ENCODE results near the gene AKR1C8.
"Not testable (repeated sequence)": the region's sequence is repeated elsewhere in the genome, so short reads cannot be mapped to it uniquely, and the experiment has no call there.

AKR1C8 gene

DNA sequence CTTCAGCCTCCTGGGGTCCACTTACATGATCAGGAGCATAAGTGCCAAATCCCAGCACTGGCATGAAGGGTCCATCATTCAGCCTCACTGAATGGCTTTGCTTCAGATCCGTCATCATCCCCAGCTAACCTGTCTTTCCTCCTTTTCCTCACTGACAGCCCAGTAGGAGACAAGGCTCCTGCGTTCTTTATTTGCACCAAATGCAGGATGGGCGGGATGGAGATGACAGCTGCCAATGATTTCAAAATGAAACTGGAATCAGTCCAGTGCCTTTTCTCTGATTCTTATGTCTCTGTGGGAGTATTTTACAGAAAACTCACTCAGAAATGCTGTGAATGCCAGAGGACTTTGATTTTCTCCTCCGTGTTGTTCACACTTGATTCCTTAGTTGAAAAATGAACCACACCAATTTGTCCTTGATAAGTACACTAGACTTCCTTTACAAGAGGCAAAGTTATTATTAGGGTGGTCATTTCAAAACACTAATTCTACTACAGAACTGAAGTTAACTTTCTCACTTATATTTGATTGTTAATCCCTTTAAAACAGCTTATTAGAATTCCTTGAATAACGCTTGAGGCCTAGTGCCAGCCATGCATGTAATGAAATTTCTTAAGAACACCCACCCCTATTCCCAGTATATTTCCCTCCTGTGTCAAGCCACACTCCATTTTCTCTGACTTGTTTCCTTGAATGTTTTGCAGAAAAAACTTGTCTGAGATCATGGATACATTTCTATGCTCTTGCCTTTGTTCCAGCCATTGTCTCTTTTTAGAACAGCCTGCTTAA lies at the start of gene AKR1C8:
Gene AKR1C8 (minus strand): TSS at position 164 of the 789 bp plus-strand sequence. CDS start 46 bp downstream, at position 118.
- no peak for DNase-seq (ENCODE audit: low read depth)

DNA sequence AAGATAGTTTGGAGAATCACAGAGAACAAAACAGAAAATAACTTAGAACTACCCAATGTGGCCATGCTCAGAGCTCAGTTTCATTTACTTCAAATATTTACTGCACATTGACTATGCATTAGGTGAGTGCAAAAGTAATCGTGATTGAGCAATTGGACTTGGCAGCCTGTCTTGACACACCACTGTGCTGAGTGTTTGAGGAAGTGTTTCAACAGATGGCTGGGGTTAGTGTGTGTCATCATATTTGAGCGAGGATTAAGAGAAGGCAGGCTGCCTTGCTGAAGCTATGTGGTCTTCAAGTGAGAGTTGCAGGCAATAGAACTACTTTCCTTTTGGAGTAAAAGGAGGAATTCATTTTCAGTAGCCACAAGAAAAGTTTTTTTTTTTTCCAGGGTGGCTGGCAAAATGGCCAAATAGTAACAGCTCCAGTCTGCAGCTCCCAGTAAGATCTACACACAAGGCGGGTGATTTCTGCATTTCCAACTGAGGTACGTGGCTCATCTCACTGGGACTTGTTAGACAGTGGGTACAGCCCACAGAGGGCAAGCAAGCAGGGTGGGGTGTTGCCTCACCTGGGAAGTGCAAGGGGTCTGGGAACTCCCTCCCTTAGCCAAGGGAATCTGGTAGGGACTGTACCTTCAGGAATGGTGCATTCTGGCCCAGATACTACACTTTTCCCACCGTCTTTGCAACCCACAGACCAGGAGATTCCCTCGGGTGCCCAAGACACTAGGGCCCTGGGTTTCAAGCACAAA lies 49.3 kb upstream of the AKR1C8 start:
- no peak for DNase-seq (ENCODE audit: low read depth)

DNA sequence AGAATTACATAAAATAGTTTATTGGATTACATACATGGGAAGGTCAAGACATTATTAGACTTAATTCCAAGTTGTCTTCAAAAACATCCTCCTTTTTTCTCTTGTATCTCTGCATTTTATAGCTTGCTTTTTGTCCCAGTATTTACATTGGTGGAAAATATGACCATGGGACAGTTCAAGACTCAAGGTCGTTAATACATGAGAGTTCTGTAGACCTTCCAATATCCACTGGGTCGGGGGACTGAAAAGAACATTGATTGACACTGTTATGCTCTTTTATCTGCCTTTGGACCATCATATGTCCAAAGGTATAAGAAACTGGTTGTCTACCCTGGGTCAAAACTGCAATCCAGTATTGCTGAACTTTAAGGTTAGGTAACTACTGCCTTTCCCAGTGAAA lies 48.4 kb upstream of the AKR1C8 start:
- no peak for DNase-seq (ENCODE audit: low read depth)

DNA sequence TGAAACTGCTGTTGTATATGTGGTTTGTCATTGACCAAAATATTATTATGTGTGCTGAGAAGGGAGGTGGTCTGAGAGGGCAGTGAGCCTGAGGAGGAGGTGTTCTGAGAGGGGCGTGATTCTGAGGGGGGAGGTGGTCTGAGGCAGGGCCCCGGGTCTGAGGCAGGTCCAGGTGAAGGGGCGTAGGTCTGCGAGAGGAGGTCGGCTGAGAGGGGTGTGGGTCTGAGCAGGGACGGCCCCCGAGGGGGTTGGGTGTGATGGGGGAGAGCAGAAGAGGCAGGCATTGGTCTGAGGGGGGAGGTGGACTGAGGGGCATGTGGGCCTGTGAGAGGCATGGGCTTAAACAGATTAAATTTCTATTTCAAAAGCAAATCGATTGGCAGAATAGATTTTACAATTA lies 44.1 kb upstream of the AKR1C8 start:
- no peak for DNase-seq (ENCODE audit: low read depth)

DNA sequence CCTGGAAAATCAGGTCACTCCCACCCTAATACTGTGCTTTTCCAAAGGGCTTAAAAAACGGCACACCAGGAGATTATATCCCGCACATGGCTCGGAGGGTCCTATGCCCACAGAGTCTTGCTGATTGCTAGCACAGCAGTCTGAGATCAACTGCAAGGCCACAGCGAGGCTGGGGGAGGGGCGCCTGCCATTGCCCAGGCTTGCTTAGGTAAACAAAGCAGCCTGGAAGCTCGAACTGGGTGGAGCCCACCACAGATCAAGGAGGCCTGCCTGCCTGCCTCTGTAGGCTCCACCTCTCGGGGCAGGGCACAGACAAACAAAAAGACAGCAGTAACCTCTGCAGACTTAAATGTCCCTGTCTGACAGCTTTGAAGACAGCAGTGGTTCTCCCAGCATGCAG lies 38.0 kb upstream of the AKR1C8 start:
- DNase-seq (ENCODE audit: low read depth) = not testable (repeated sequence)

DNA sequence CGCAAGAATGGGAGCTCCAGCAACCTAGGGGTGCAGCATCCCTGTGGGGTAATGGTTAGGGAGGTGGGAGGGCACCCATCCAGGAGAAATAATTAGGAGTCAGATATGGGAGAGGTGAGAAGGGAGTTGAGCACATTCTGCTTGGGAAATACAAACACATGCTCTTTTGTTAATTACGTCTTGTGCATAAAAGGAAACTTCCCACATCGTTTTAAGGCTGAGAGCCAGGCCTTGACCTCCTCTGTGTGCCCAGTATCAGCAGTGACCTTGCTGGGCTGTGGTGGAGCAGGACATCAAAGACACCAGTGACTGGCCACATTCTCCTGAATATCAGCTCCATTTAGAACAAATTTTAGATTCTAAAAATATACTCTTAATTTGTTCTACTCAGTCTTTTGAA lies 34.3 kb upstream of the AKR1C8 start:
- DNase-seq (ENCODE audit: low read depth) = no peak

DNA sequence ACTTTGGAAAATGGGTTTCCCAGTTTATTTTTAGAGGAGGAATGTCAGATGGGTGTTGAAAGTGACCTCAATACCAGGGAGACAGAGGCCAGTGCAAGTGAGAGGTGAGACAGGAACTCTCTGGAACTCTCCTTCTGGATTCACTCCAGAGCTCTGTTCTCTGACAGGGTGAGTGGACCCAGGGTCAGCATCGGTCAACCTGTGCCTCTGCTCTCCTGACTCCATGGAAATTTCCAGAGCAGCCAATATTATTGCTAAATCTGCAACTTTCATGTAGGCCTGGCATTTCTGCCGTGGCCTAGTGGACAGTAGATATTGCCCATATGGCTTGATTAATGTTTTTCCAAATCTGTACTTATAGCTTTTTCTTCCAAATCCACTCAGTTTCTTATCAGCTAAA lies 31.9 kb upstream of the AKR1C8 start:
- no peak for DNase-seq (ENCODE audit: low read depth)

DNA sequence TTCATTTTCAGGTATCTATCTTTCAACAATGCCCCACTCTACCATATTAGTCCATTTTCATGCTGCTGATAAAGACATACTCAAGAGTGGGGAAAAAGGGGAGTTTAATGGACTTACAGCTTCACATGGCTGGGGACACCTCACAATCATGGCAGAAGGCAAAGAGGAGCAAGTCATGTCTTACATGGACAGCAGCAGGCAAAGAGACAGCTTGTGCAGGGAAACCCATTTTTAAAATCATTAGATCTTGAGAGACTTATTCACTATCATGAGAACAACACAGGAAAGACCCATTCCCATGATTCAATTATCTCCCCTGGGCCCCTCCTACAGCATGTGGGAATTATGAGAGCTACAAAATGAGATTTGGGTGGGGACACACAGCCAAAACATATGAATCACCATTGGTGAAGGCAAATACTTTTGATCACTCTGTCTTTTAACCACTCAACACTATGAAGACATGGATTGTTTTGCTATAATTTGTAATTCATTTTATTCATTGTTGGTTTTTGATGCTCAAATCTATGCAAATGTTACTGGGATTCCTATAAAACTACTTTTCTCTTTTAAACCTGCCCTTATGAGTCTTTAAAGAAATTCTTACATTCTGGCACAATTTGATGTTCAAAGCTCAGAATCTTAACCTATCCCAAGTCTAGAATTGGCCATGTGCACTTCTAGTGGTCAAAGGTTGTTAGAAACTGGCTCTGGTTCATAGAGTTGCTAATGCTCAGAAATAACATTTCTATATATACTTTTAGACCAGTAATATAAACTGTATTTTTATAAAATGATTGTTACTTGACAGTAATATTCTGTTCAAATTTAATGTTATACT lies 27.0 kb upstream of the AKR1C8 start:
- no peak for DNase-seq (ENCODE audit: low read depth)

DNA sequence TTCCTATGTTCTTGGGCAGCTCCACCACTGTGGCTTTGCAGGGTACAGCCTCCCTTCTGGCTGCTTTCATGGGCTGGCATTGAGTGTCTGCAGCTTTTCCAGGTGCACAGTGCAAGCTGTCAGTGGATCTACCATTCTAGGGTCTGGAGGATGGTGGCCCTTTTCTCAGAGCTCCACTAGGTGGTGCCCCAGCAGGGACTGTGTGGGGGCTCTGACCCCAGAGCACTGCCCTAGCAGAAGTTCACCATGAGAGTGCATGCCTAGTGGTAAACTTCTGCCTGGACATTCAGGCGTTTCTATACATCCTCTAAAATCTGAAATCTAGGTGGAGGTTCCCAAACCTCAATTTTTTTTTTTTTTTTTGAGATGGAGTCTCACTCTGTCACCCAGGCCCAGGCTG lies 25.3 kb upstream of the AKR1C8 start:
- DNase-seq (ENCODE audit: low read depth) = not testable (repeated sequence)

DNA sequence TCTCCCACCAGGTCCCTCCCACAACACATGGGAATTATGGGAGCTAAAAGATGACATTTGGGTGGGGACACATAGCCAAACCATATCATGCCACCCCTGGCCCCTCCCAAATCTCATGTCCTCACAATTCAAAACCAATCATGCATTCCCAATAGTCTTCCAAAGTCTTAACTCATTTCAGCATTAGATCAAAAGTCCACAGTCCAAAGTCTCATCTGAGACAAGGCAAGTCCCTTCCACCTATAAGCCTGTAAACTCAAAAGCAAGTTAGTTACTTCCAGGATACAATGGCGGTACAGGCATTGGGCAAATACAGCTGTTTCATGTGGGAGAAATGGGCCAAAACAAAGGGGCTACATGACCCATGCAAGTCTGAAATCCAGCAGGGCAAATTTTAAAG lies 24.8 kb upstream of the AKR1C8 start:
- not testable (repeated sequence) for DNase-seq (ENCODE audit: low read depth)

DNA sequence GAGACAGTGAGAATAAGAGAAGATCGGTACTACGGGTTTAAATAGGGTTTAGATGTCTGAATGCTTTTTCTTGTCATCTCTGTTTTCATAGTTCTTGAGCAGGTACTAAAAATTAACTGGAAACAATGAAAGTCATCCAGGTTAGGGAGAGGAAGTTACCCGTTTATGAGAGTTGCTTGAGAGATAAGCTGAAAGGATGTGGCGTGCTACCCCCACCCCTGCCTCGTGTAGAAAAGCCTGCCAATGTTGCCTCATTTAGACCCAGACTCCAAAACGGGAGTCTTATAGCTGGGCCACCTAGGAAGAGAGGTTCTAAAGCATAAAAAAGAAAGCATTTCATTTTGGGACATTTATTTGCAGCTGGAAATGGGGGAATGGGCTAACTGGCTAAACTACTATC lies 21.8 kb upstream of the AKR1C8 start:
- DNase-seq (ENCODE audit: low read depth) = no peak

DNA sequence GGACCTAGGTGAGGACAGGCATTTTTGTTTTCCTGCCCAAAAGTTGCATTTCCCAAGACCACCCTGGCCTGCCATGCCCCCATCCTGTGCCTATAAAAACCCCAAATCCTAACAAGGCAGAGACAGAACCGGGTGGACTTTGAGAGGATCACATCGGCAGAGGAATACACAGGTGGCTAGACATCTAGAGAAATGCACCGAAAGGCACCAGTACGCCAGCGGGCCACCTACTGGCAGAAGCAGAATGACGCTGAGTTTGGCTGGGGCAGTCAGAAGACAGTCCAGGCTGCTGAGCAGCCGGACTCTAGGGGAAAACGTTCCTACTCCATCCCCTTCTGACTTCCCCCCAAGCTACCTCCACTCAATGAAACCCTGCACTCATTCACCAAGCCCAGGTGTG lies 14.4 kb upstream of the AKR1C8 start:
- no peak for DNase-seq (ENCODE audit: low read depth)

DNA sequence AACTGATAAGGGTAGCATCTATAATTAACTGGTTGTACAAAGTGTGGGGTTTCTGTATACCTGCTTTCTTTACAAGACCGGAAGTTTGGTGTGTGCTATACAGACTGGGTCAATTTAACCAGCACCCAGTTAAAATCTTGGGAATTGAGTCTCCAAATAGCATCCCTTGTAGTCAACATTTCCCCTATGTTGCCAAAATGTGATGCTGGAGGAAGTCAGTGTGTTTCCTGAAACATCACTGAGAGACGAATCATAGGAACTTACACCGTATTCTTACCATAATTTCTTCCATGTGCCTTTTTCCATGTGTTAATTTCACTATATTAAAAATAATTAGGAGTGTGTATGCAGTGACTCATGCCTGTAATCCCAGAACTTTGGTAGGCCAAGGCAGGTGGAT lies 13.4 kb upstream of the AKR1C8 start:
- no peak for DNase-seq (ENCODE audit: low read depth)

DNA sequence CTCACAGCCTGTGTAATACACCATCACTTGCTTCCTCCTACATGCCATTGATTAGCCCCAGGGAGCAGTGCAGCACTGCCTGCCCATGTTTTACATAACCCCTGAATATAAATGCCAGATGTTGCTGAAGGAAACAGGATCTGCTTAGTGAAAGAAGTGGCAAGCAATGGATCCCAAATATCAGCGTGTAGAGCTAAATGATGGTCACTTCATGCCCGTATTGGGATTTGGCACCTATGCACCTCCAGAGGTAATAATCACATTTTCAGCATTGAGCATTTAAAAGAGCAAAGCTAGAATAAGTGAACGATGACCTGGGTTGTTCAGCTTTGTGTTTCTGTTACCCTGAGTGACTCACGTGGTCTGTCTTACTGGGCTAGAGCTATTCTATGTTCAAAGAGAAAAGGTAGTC lies 11.8 kb upstream of the AKR1C8 start, which contains the start of gene AKR1C4:
Gene AKR1C4 (plus strand): TSS at position 136 of the 412 bp plus-strand sequence. CDS start 31 bp downstream, at position 167.
- DNase-seq (ENCODE audit: low read depth) = no peak

DNA sequence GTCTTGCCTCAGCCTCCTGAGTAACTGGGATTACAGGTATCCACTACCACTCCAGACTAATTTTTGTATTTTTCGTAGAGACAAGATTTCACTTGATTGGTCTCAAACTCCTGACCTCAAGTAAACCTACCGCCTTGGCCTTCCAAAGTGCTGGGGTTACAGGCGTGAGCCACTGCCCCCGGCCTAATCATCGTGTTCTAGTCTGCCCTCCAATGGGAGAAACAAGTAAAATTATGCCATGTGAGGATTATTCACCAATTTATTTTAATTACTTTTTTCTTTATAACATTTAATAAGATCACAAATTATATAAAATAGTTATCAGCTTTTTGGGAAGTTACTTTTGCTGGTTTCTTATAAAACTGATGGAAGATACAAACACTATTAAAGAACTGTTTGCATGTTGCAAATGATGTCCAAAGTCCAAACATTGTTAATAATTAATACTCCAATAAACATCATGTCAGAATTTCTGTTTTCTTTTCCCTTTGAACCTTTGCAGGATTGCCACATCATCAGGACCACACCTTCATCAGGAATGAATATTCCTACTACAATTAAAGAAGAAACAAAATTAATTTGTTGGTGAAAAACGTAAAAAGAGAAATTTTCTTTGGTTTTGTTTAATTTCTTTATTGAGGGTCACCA lies 10.9 kb upstream of the AKR1C8 start:
- DNase-seq (ENCODE audit: low read depth) = no peak

DNA sequence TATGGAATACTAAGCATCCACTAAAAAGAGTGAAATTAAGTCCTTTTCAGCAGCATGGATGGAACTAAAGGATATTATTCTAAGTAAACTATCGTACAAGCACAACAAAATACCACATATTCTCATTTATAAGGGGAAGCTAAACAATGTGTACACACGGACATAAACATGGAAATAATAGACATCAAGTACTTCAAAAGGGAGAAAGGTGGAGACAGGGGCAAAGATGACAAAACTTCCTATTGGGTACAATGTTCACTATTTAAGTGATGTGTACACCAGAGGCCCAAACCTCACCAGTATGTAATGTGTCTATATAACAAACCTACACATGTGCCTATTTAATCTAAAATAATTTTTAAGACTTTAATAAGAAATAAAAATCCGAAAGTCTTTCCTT lies 9.5 kb upstream of the AKR1C8 start:
- DNase-seq (ENCODE audit: low read depth) = no peak

DNA sequence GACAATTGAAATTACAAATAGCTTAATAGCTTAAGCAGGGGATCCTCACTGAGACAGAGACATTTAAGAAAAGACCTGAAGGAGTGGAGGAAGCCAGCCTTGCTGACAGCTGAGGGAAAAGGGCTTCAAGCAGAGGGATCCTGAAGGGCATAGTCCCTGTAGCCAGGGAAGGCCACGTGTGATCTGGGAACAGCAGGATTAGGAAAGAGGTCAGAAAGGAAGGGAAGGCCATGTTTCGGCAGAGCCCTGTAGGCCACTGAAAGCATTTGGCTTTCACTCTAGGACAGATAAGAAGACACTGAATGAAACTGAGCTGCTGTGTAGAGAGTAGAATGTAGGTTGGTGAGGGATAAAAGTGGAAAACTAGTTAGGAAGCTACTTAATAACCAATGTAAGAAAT lies 3.4 kb upstream of the AKR1C8 start:
- no peak for DNase-seq (ENCODE audit: low read depth)

DNA sequence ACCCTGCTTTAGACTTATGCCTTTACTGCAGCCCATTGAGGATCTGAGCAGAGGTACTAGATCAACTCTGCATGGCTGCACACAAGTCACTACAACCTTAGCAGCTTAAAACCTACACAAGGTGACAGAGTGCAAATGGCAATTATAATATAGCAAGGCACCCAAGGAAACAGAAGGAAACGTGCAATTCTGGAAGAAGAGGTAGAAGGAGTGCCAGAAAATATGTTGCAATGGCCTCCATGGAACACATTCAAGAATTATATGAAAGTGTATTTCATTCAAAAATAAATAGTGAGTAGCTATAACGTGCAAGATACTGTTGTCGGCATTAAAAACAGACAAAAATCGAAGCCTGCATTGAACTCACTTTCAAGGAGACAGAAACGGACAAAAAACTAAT lies 2.9 kb upstream of the AKR1C8 start:
- no peak for DNase-seq (ENCODE audit: low read depth)

DNA sequence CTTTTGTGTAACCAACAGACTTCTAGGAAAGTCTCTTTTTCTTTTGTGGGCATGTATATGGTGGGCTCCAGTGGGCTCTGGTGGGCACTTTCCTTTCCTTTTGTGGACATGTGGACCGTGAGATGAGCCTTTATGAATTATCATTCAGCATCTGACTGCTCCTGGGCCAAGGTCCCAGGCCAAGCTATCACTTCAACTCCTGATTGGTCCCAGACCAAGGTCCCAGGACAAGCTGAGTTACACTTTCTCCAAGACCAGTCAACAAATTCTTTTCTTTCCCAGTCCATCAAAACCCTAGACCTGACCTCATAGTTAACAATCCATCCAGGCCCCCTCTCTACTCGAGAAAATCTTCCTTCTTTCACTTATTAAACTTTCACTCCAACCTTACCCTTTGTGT lies 1.0 kb downstream of the AKR1C8 start:
- no peak for DNase-seq (ENCODE audit: low read depth)

DNA sequence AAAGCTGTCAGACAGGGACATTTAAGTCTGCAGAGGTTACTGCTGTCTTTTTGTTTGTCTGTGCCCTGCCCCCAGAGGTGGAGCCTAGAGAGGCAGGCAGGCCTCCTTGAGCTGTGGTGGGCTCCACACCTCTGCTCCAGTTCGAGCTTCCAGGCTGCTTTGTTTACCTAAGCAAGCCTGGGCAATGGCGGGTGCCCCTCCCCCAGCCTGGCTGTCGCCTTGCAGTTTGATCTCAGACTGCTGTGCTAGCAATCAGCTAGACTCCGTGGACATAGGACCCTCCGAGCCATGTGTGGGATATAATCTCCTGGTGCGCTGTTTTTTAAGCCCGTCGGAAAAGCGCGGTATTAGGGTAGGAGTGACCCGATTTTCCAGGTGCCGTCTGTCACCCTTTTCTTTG lies 4.4 kb downstream of the AKR1C8 start:
- DNase-seq (ENCODE audit: low read depth) = not testable (repeated sequence)

DNA sequence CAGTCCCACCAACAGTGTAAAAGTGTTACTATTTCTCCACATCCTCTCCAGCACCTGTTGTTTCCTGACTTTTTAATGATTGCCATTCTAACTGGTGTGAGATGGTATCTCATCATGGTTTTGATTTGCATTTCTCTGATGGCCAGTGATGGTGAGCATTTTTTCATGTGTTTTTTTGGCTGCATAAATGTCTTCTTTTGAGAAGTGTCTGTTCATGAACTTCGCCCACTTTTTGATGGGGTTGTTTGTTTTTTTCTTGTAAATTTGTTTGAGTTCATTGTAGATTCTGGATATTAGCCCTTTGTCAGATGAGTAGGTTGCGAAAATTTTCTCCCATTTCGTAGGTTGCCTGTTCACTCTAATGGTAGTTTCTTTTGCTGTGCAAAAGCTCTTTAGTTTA lies 9.4 kb downstream of the AKR1C8 start:
- not testable (repeated sequence) for DNase-seq (ENCODE audit: low read depth)

DNA sequence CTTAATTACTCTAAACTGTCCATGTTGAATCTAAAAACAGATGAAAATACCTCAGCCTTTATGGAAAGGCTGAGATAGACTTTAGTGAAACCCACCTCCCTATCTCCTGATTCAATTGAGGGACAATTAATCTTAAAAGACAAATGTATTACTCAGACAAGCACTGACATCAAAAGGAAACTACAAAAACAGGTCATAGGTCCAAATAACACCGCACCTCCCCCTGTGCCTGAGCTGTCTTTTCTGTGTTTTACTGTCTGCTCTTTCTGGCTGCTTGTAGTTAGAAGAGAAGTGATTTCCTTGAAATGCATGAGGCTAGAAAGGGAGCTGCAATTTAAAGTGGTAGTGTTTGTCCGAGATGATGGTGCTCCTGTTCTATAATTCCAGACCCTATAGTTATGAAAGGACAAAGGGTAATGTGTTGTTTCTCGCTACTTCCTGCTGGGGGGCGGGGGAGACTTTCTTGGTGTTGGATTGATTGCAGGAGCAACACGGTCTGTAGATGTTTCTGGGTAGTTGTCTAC lies 16.0 kb downstream of the AKR1C8 start:
- peak; percentile 2 for DNase-seq (ENCODE audit: low read depth)

Data from activated T-cell treated with anti-CD3 and anti-CD28 coated beads for 24 hours (primary cell).